HCT116 (cell line): ENCODE results near the gene PRSS56. TPM values are rescaled to one million over a fixed set of nuclear protein-coding genes. Genes with fewer than 3 reads are reported as not detected.

Source experiments
- ATAC-seq: fragments of 200-7000 bp; cut with Tn5 transposase; 2 replicates; pipeline ENCODE4 v1.9.1; 2020; ENCODE audit warnings: mild to moderate bottlenecking, moderate library complexity
- BruUV-seq: library from RNA; stranded (reverse); fragments of 400-500 nt; replicated peaks from 2 replicates; lab custom pipeline; 2021; lab: Mats Ljungman, UMichigan
- CTCF ChIA-PET: fragments of 300-600 bp; sonication (Branson Sonifier 250); formaldehyde crosslinking; loops from one replicate; lab custom pipeline; 2021; ENCODE audit warnings: antibody characterized with exemption; lab: Charles Lee
- POLR2A ChIA-PET: fragments of 300-600, 350-600 bp; sonication (Branson Sonifier 250); formaldehyde crosslinking; loops from one replicate; lab custom pipeline; 2021; ENCODE audit warnings: antibody characterized with exemption; lab: Charles Lee
- RAD21 ChIA-PET, 2 experiments: fragments of 300-600 bp; sonication (Branson Sonifier 250); formaldehyde crosslinking; loops; one replicate each; lab custom pipeline; 2023; ENCODE audit warnings: low total read pairs in 2 of 2; ENCODE audit not compliant: uncharacterized antibody in 2 of 2, unreplicated experiment in 2 of 2, low non-redundant PET in 1 of 2; lab: Charles Lee
- DNase-seq: peaks from one replicate; pipeline ENCODE4 v3.0.0-alpha.2; 2010; ENCODE audit warnings: low read depth, low spot score
- H2AFZ ChIP-seq: fragments of 200-600 bp; shearing (Covaris generic), sonication (generic); 2 replicates; pipeline ENCODE4 v1.6.1; 2017; ENCODE audit warnings: low read depth, mixed run types, mixed read lengths, antibody characterized with exemption, low read length; ENCODE audit not compliant: poor library complexity, severe bottlenecking
- H3K27ac ChIP-seq: 2 replicates; pipeline ENCODE4 v1.5.1; 2012; ENCODE audit warnings: low read depth, low read length
- H3K27me3 ChIP-seq: fragments of 200-600 bp; sonication (generic); 2 replicates; pipeline ENCODE4 v1.6.1; 2016; ENCODE audit warnings: mixed run types, low read length, mixed read lengths; ENCODE audit not compliant: insufficient read depth
- H3K36me3 ChIP-seq, 2 experiments: fragments of 200-500 bp in 1 of 2; fragments of 200-600 bp in 1 of 2; sonication (Bioruptor generic) in 1 of 2; sonication (generic) in 1 of 2; 2 replicates each; pipeline versions ENCODE4 v1.5.1 to v1.6.1; 2014 to 2016; ENCODE audit warnings: low read length in 2 of 2, inconsistent platforms in 1 of 2, mixed read lengths in 1 of 2, mixed run types in 1 of 2; ENCODE audit not compliant: insufficient read depth in 2 of 2, control insufficient read depth in 1 of 2
- H3K4me1 ChIP-seq, 2 experiments: fragments of 200-600 bp in 1 of 2; sonication (generic) in 1 of 2; 2 replicates each; pipeline versions ENCODE4 v1.5.1 to v1.6.1; 2012 to 2017; ENCODE audit warnings: low read length in 2 of 2, inconsistent platforms in 1 of 2, mild to moderate bottlenecking in 1 of 2, mixed read lengths in 1 of 2, mixed run types in 1 of 2, moderate library complexity in 1 of 2; ENCODE audit not compliant: insufficient read depth in 2 of 2, control insufficient read depth in 1 of 2
- H3K4me2 ChIP-seq: fragments of 200-600 bp; sonication (generic); 2 replicates; pipeline ENCODE4 v1.6.1; 2017; ENCODE audit warnings: mixed run types, low read length, mixed read lengths
- H3K4me3 ChIP-seq, 2 experiments: fragments of 200-600 bp in 1 of 2; sonication (generic) in 1 of 2; replicated peaks in 1 of 2; 2 replicates each; pipeline ENCODE4 v1.5.1; 2011 to 2016; ENCODE audit warnings: low read length in 2 of 2, control low read depth in 1 of 2, low read depth in 1 of 2, mild to moderate bottlenecking in 1 of 2, mixed read lengths in 1 of 2, mixed run types in 1 of 2
- H3K79me2 ChIP-seq: fragments of 200-600 bp; sonication (generic); 2 replicates; pipeline ENCODE4 v1.6.1; 2017; ENCODE audit warnings: mild to moderate bottlenecking, mixed run types, low read length, moderate library complexity, mixed read lengths; ENCODE audit not compliant: insufficient read depth
- H3K9ac ChIP-seq: fragments of 200-600 bp; sonication (generic); 2 replicates; pipeline ENCODE4 v1.6.1; 2016; ENCODE audit warnings: low read length, mixed read lengths
- H3K9me2 ChIP-seq: fragments of 200-600 bp; sonication (generic), shearing (Covaris generic); 2 replicates; pipeline ENCODE4 v1.6.1; 2017; ENCODE audit warnings: mixed run types, mild to moderate bottlenecking, moderate library complexity; ENCODE audit not compliant: insufficient read depth
- H3K9me3 ChIP-seq, 2 experiments: fragments of 200-500 bp in 1 of 2; fragments of 200-600 bp in 1 of 2; sonication (Bioruptor generic) in 1 of 2; sonication (generic) in 1 of 2; 2 replicates each; pipeline ENCODE4 v1.6.1; 2014 to 2017; ENCODE audit warnings: low read length in 2 of 2, mixed read lengths in 2 of 2, inconsistent platforms in 1 of 2, low read depth in 1 of 2, mild to moderate bottlenecking in 1 of 2, mixed run types in 1 of 2, moderate library complexity in 1 of 2; ENCODE audit not compliant: control insufficient read depth in 1 of 2, insufficient read depth in 1 of 2
- H4K20me1 ChIP-seq: fragments of 200-600 bp; sonication (generic), shearing (Covaris generic); 2 replicates; pipeline ENCODE4 v1.6.1; 2017; ENCODE audit warnings: mixed run types, mild to moderate bottlenecking, moderate library complexity; ENCODE audit not compliant: insufficient read depth
- ATF3 ChIP-seq: IDR thresholded peaks from 2 replicates; pipeline ENCODE4 v1.6.1; 2012
- CEBPB ChIP-seq: IDR thresholded peaks from 2 replicates; pipeline ENCODE4 v1.6.1; 2012; ENCODE audit warnings: low read depth
- CTCF ChIP-seq, 3 experiments: fragments of 200-600 bp in 1 of 3; sonication (generic) in 1 of 3; IDR thresholded peaks in 2 of 3; conservative IDR thresholded peaks in 1 of 3; 2 replicates each; pipeline ENCODE4 v1.5.1; 2012 to 2017; ENCODE audit warnings: low read depth in 2 of 3, low read length in 2 of 3, antibody characterized with exemption in 1 of 3, borderline replicate concordance in 1 of 3, control low read depth in 1 of 3, mild to moderate bottlenecking in 1 of 3, mixed read lengths in 1 of 3, mixed run types in 1 of 3, moderate library complexity in 1 of 3; ENCODE audit not compliant: insufficient read depth in 1 of 3
- EGR1 ChIP-seq: IDR thresholded peaks from 2 replicates; pipeline ENCODE4 v1.6.1; 2012; ENCODE audit warnings: low read depth
- ELF1 ChIP-seq: IDR thresholded peaks from 2 replicates; pipeline ENCODE4 v1.6.1; 2012; ENCODE audit warnings: low read depth, borderline replicate concordance
- EZH2phosphoT487 ChIP-seq: fragments of 200-600 bp; IDR thresholded peaks from 2 replicates; pipeline ENCODE4 v1.6.1; 2018; ENCODE audit warnings: antibody characterized with exemption, borderline replicate concordance
- JUND ChIP-seq: IDR thresholded peaks from 2 replicates; pipeline ENCODE4 v1.6.1; 2012
- MAX ChIP-seq: IDR thresholded peaks from 2 replicates; pipeline ENCODE4 v1.6.1; 2012
- POLR2A ChIP-seq: IDR thresholded peaks from 2 replicates; pipeline ENCODE4 v1.7.0; 2011; ENCODE audit warnings: borderline replicate concordance; ENCODE audit not compliant: insufficient read depth, insufficient read length; ENCODE audit errors: extremely low read depth
- RAD21 ChIP-seq: IDR thresholded peaks from 2 replicates; pipeline ENCODE4 v1.6.1; 2012; ENCODE audit warnings: low read depth, mild to moderate bottlenecking
- SP1 ChIP-seq: IDR thresholded peaks from 2 replicates; pipeline ENCODE4 v1.6.1; 2012; ENCODE audit warnings: low read depth
- TCF7L2 ChIP-seq: IDR thresholded peaks from 2 replicates; pipeline ENCODE4 v1.7.0; 2011; ENCODE audit warnings: borderline replicate concordance, inconsistent platforms; ENCODE audit not compliant: insufficient read depth, insufficient read length; ENCODE audit errors: extremely low read depth
- ZFX ChIP-seq: fragments of 450-650 bp; IDR thresholded peaks from 2 replicates; pipeline ENCODE4 v1.6.1; 2017
- intact Hi-C: fragments of 100-400 bp; cut with micrococcal nuclease; formaldehyde crosslinking; loops from 2 replicates; pipeline ENCODE4 v1.10.0; 2022
- total RNA-seq: library from RNA; stranded (reverse); gene quantifications from one replicate; pipeline ENCODE4 v1.2.1, GENCODE V29; 2021; ENCODE audit not compliant: unreplicated experiment

PRSS56 gene
- total RNA-seq, 1 experiment from 2014 or later = not detected

- intact Hi-C loops = no loop called here
- H4K20me1 ChIP-seq = no peaks in the 10 kb centered on the region
- H3K9me3 ChIP-seq = peaks cover 0 to 8% of the 10 kb centered on the region in 2 experiments; a peak in 3 of 4 replicates
- no peaks in the 10 kb centered on the region for H3K9me2 ChIP-seq
- H2AFZ ChIP-seq = no peak overlapping the region
- RAD21 ChIA-PET = no interaction called here
- H3K9ac ChIP-seq = no peak overlapping the region
- H3K36me3 ChIP-seq = no peaks in the 10 kb centered on the region
- no TSS peak for BruUV-seq
- H3K79me2 ChIP-seq = no peaks in the 10 kb centered on the region
- TF ChIP-seq SP1 (no peak), MAX (no peak), EZH2phosphoT487 (no peak), RAD21 (peak; percentile 48), CTCF (IDR thresholded peaks at IDR 0.05 in 2 of 3, conservative IDR thresholded peaks at IDR 0.05 in 1 of 3; ENCODE audit: borderline replicate concordance in 1 of 3, insufficient read depth in 1 of 3, low read depth in 2 of 3, low read length in 2 of 3) (peak; percentile 57 to 67 (median 64); a peak in 5 of 6 replicates)
- DNase-seq (no peak), ATAC-seq (peak; percentile 63)
- CTCF ChIA-PET = no interaction called here
- H3K4me2 ChIP-seq = no peak overlapping the region
- H3K4me3 ChIP-seq = no peak overlapping the region
- H3K27me3 ChIP-seq = no peaks in the 10 kb centered on the region
- POLR2A ChIA-PET = no interaction called here
- H3K4me1 ChIP-seq = 0 out of 4 replicates have a peak, but pooled peaks cover 0 to 3% of the 10 kb centered on the region in 2 experiments
- no peak overlapping the region for H3K27ac ChIP-seq
These were observed 16.9 kb downstream of the PRSS56 start for GRCh38 chr2:232537079-232537478.

- no TSS peak for BruUV-seq
- Histone ChIP-seq H3K9me2 (no peaks in the 10 kb centered on the region), H3K36me3 (no peaks in the 10 kb centered on the region), H2AFZ (no peak overlapping the region), H3K27ac (no peak overlapping the region), H3K9ac (no peak overlapping the region), H4K20me1 (no peaks in the 10 kb centered on the region), H3K4me3 (no peak overlapping the region), H3K4me1 (0 out of 4 replicates have a peak, but pooled peaks cover 0 to 3% of the 10 kb centered on the region in 2 experiments), H3K4me2 (no peak overlapping the region), H3K79me2 (no peaks in the 10 kb centered on the region), H3K27me3 (no peaks in the 10 kb centered on the region), H3K9me3 (peaks cover 0 to 8% of the 10 kb centered on the region in 2 experiments; a peak in 3 of 4 replicates)
- ATAC-seq = no peak
- ChIA-PET POLR2A (no interaction called here), CTCF (no interaction called here), RAD21 (no interaction called here)
- intact Hi-C loops = no loop called here
- DNase-seq = no peak
- no peak for TF ChIP-seq ELF1
- TF ChIP-seq EZH2phosphoT487 = no peak
- TF ChIP-seq EGR1 = no peak
- TF ChIP-seq ZFX = no peak
- no peak for TF ChIP-seq CTCF (IDR thresholded peaks at IDR 0.05 in 2 of 3, conservative IDR thresholded peaks at IDR 0.05 in 1 of 3; ENCODE audit: borderline replicate concordance in 1 of 3, insufficient read depth in 1 of 3, low read depth in 2 of 3, low read length in 2 of 3)
- no peak for TF ChIP-seq ATF3
- no peak for TF ChIP-seq MAX
- TF ChIP-seq JUND = no peak
- no peak for TF ChIP-seq CEBPB
- TF ChIP-seq TCF7L2 = no peak
- no peak for TF ChIP-seq POLR2A
- TF ChIP-seq RAD21 = no peak
These were observed 17.3 kb downstream of the PRSS56 start for GRCh38 chr2:232537499-232537898.
